ENCODE measurements around the gene SYNPR.
"Not testable (repeated sequence)": the region's sequence is repeated elsewhere in the genome, so short reads cannot be mapped to it uniquely, and the experiment has no call there.

The SYNPR gene

GRCh38 chr3:63278171-63279004, at the start of gene SYNPR:
Gene SYNPR (plus strand): TSS chr3:63278308.
- DNase-seq: no peak

DNA sequence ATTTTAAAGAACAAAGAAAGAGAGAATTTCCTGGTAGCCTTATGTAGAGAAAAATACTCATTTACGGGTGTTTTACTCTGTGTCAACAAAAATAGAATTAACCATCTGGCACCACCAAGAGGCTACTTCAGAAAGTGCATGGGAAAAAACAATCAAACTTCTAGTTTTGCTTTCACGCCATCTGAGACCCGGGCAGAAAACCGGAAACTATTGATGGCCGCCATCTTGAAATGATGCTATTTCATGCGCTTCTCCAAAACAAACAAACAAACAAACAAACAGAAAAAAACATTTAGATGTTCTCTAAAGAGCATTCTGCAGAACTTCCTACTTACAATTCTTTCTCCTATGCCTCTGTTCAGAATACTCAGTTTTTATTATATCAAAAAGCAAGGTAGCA, 49.4 kb upstream of the SYNPR start:
- DNase-seq: peak; percentile 62

GRCh38 chr3:63230146-63230545, 48.0 kb upstream of the SYNPR start:
- DNase-seq: no peak

- DNase-seq: no peak
These were observed 46.5 kb upstream of the SYNPR start for GRCh38 chr3:63231643-63232042.

- no peak for DNase-seq
These were observed 45.2 kb upstream of the SYNPR start for GRCh38 chr3:63232764-63233396.

- DNase-seq: peak; percentile 56
These were observed 37.7 kb upstream of the SYNPR start for GRCh38 chr3:63240381-63240902.

DNA sequence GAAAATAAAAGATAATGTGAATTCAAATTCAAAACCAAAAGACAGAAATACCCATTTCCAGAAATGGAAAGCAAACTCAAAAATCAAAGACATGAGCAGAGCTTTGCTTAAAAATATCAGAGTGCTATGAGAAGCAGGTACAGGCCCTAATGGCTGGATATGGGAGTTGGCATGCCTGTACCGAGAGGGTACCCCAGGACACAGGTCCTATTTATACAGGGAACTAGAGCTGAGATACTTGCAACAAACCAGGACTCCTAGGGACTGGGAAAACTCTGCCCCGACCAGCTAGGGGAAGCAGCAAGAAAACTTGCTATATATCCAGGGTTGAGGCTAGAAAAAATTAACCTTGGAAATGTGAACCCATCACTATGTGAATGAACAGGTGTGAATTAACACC, 36.0 kb upstream of the SYNPR start:
- no peak for DNase-seq

DNA sequence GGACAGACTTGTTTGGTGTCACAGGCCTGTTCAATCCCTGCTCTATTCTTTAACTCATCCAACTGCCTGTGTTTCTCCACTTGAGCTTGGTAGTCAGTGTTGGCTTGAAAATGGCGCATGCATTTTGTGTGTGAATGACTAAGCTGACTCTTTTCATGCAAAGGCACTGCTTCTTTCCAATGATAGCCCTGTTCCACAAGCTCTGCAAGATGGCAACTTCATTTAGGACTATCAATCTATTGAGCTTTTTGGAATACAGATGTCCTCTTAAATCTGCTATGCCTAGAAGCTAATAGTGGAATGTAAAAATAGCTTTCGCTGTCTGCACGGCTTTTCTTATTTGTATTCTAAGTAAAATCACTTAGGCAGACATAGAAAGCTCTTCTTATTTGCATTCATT, 33.6 kb upstream of the SYNPR start:
- no peak for DNase-seq

DNA sequence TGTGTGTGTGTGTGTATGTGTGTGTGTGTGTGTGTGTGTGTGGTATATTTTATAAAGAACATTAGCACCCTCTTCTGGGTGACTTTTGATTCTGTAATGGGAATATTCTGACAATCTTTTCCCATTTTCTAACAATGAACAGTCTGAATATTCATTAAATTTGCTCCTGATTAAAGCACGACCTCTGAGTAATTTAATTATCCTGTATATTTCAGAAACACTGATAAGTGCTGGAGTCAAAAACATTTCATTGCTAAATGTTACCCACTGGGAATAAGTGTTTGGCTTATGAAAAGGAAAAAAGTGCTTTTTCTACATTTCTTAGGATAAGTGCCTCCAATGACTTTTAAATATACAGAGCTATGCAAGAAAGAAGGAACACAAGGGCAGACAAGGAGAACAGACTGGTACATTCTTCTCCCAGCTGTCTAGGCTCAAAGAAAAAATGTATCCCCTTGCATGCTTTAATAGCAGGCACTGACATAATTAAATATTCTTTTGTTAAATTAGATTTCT, 32.3 kb upstream of the SYNPR start:
- no peak for DNase-seq

DNA sequence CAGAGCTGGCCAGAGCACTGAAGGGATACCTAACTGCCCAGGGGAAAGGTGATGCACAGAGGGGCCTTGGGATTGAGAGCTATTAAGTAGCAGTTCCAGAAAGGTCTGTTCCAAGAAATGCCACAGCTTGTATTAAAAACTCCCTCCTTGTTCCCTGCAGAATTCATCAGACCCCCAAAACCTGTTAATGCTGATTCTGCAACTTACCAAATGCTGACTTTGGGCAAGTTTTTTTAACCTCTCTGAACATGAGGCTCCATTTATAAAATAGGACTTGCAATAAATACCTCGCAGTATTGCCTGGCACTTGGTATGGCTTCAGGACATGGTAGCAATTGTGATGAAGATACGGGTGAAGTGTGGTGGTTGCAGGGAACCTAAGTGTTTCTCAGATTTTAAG, 30.1 kb upstream of the SYNPR start:
- DNase-seq: no peak

DNA sequence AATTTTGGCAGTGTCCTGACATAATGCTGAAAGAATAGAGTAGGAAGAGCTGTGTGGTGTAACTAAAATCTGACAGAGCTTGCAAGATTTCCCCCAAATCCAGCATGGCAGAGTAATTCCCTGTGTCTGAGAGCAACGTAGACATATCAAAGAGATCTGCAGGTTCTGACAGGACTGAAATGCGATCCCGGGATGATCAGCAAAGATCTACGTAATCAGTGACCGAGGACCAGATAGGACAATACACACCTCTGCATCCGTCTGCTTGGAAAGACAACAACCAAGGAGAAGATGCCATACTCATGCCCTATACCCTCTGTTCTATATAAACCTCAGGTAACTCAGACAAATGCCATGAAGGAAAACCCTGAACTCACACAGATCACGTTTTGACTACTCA, 26.6 kb upstream of the SYNPR start:
- DNase-seq: no peak

GRCh38 chr3:63255819-63256218, 22.3 kb upstream of the SYNPR start:
- not testable (repeated sequence) for DNase-seq

- DNase-seq: no peak
These were observed 13.4 kb upstream of the SYNPR start for GRCh38 chr3:63264716-63265115.

DNA sequence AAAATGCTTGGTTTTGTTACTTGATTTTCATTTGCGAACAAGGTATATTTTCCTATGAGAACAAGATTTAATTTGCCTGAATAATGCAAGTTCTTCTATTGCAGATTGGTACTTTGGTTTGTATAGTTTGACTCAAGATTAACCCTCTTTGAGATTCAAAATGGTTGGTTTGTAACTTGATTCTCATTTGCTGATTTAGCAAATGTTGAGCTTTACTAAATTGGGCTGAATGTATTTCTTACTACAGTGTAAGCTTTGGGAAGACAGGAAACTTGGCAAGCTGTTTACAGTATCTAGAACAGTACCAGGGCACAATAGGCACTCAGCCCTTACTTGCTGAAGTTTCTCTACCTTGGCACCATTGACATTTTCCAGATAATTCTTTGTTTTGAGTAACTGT, 3.7 kb upstream of the SYNPR start:
- DNase-seq: no peak

- peak; percentile 5 for DNase-seq
These were observed 1.1 kb downstream of the SYNPR start for GRCh38 chr3:63279005-63279841.

DNA sequence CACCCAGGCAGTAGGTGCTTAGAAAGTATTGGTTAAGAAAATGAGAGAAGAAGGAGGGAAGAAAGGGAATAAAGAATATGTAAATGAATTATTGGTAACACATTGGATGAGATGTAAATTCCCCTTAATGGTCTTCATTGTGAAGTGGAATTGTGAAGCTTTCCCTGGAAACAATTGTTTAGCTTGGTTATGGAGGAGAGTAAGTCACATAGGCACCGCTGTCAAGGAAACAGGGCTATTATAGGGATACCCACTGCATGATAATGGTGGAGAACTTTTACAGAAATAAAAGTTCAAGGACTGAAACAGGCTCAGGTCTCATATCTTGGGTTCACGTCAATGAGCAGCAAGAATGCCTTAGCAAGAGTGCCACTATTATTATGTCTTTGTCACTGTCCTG, 9.5 kb downstream of the SYNPR start:
- DNase-seq: no peak

DNA sequence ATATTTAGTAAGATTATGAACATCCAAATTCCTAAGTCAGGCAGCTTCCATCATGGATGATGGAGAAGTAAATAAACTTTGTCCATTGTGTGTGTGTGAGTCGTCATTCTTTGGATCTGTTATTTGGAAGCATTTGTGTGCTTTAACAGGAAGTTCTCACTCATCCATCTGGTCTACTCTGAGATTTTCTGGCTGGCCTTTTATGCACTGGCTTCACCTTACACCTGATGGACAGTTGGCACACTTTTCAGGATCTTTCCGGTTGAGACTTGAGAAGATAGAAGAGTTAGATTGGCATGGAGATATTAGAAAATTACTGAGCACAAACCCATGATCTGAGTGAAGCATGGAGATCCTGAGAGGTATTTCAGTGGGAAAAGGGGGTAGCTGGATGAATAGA, 12.6 kb downstream of the SYNPR start:
- no peak for DNase-seq

DNA sequence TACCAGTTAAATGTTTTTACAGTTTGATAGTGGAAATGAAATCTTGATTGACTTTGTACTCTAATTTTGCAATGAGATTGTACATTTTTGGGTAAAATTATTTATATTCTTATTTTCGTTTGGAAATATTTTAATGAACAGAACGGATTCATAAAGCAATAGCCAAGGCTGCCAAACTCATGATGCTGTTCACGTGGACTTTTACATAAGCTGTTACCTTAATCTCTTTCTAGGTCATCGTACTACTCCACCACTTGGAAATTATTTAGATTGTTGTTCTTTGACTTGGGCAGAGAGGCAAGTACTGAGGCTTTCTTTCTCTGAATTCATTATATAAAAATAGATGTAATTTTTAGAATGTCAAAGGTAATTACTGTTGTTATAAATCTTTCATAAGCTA, 16.2 kb downstream of the SYNPR start:
- no peak for DNase-seq

GRCh38 chr3:63295356-63295755, 17.2 kb downstream of the SYNPR start:
- no peak for DNase-seq

GRCh38 chr3:63295806-63296205, 17.7 kb downstream of the SYNPR start:
- DNase-seq: no peak

DNA sequence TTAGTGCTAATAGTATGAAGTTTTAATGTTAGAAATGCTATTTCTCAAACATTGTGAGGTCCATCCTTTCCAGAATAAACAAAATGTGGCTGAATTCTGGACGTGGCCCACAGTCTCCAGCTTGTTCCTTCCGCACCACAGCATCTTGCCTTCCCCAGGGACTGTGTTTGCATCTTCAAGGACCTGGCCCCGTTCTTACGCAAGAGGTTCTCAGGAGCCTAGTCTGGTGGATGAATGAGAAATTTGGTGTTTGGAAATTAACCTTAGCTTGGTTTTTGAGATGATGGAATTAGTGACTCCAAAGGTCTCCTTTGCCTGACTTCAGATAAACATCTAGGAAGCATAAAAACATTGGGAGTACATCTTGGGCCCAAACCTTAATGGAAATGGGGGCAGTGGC, 18.1 kb downstream of the SYNPR start:
- no peak for DNase-seq

- no peak for DNase-seq
These were observed 25.1 kb downstream of the SYNPR start for GRCh38 chr3:63303238-63303637.

DNA sequence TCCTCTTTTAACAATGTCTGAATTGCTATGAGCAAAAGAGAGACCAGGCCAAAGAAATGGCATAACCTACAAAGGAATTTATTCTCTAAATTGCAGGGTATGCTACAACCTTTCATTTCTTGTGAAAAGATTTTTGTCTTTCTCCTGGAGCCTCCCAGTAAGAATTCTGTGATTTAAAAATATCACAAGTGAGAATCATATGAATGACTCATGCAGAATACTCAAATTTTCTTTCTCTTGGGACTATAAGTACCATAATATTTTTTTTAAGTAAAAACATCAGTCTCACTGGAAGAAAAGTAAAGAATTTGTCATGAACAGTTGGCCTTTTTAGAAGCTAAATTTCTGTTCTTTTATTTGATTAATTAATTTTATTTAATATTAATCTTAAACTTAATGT, 26.3 kb downstream of the SYNPR start:
- DNase-seq: peak; percentile 35
